Measurements from ENCODE around the gene ZNF329. TPM values are rescaled to one million over a fixed set of nuclear protein-coding genes. Genes with fewer than 3 reads are reported as not detected.

Gene ZNF329
- total and polyA plus RNA-seq, 9 of the 15 experiments (the other 6 are each of a cell fraction or from before 2014, with no cell fraction given) = 0.21 to 3.6 (median 2.2) TPM

DNA sequence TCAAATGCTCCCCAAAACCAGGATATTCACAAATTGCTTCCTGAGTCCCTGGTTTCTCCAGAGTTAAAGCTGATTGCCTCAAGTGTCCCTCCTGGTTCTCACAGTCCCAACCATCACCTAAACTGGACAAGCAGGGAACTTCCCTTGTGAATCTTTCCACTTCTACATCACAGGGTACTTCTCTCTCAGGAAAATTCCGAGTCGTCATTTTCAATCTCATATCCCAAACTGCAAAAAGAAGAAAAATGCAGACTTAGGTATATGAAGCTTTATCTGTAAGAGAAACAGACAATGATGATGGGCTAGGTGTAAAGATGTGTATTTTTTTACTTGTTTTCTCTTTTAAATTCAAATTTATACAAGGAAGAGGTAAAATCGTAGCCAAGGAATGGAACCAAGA lies 21.3 kb downstream of the ZNF329 start (continued):
- no peak for TF ChIP-seq RBM15 (IDR thresholded peaks at IDR 0.05; ENCODE audit: insufficient read depth, low read length)
- TF ChIP-seq, protein P1, sequence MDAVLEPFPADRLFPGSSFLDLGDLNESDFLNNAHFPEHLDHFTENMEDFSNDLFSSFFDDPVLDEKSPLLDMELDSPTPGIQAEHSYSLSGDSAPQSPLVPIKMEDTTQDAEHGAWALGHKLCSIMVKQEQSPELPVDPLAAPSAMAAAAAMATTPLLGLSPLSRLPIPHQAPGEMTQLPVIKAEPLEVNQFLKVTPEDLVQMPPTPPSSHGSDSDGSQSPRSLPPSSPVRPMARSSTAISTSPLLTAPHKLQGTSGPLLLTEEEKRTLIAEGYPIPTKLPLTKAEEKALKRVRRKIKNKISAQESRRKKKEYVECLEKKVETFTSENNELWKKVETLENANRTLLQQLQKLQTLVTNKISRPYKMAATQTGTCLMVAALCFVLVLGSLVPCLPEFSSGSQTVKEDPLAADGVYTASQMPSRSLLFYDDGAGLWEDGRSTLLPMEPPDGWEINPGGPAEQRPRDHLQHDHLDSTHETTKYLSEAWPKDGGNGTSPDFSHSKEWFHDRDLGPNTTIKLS (IDR thresholded peaks at IDR 0.05; ENCODE audit: borderline replicate concordance, low read depth) = no peak
- TF ChIP-seq, protein P2, sequence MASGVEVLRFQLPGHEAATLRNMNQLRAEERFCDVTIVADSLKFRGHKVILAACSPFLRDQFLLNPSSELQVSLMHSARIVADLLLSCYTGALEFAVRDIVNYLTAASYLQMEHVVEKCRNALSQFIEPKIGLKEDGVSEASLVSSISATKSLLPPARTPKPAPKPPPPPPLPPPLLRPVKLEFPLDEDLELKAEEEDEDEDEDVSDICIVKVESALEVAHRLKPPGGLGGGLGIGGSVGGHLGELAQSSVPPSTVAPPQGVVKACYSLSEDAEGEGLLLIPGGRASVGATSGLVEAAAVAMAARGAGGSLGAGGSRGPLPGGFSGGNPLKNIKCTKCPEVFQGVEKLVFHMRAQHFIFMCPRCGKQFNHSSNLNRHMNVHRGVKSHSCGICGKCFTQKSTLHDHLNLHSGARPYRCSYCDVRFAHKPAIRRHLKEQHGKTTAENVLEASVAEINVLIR (CRISPR knock-in tag; IDR thresholded peaks at IDR 0.05) = no peak
- no peak for TF ChIP-seq ELK3 (CRISPR knock-in tag; IDR thresholded peaks at IDR 0.05)
- TF ChIP-seq CTCF (IDR thresholded peaks at IDR 0.05 in 2 of 3, conservative IDR thresholded peaks at IDR 0.05 in 1 of 3; ENCODE audit: insufficient read depth in 2 of 3, low read depth in 1 of 3, low read length in 3 of 3) = no peak
- TF ChIP-seq MAFK (IDR thresholded peaks at IDR 0.05; ENCODE audit: low read length) = no peak
- TF ChIP-seq XRCC3 (IDR thresholded peaks at IDR 0.05) = no peak
- no peak for TF ChIP-seq ZNF583 (CRISPR knock-in tag; IDR thresholded peaks at IDR 0.05)
- no peak for TF ChIP-seq MXD1 (CRISPR knock-in tag; IDR thresholded peaks at IDR 0.05; ENCODE audit: borderline replicate concordance, poor library complexity, severe bottlenecking)
- TF ChIP-seq RB1 (IDR thresholded peaks at IDR 0.05; ENCODE audit: low read depth) = no peak

Measured in K562 (cell line).